Hepatocyte (in vitro differentiated cells): ENCODE results near the gene LSS. TPM values are rescaled to one million over a fixed set of nuclear protein-coding genes. Genes with fewer than 3 reads are reported as not detected.

Experiments
- DNase-seq: peaks from one replicate; pipeline ENCODE4 v3.0.0-alpha.2; 2016; ENCODE audit warnings: low spot score
- H2AFZ ChIP-seq: fragments of 200-600 bp; sonication (generic); 2 replicates; pipeline ENCODE4 v1.6.0; 2016; ENCODE audit warnings: antibody characterized with exemption, mild to moderate bottlenecking
- H3K27ac ChIP-seq: fragments of 200-600 bp; sonication (generic); 2 replicates; pipeline ENCODE4 v1.5.1; 2016; ENCODE audit warnings: mild to moderate bottlenecking
- H3K27me3 ChIP-seq: fragments of 200-600 bp; sonication (generic); 2 replicates; pipeline ENCODE4 v1.6.1; 2016
- H3K36me3 ChIP-seq: fragments of 200-600 bp; sonication (generic); replicated peaks from 2 replicates; pipeline ENCODE4 v1.5.1; 2016; ENCODE audit warnings: low read depth; ENCODE audit not compliant: insufficient read depth
- H3K4me1 ChIP-seq: fragments of 200-600 bp; sonication (generic); 2 replicates; pipeline ENCODE4 v1.5.1; 2016; ENCODE audit warnings: mild to moderate bottlenecking, moderate library complexity; ENCODE audit not compliant: insufficient read depth
- H3K4me2 ChIP-seq: fragments of 200-600 bp; sonication (generic); 2 replicates; pipeline ENCODE4 v1.6.0; 2016
- H3K4me3 ChIP-seq: fragments of 200-600 bp; sonication (generic); 2 replicates; pipeline ENCODE4 v1.5.1; 2016; ENCODE audit warnings: mild to moderate bottlenecking
- H3K79me2 ChIP-seq: fragments of 200-600 bp; sonication (generic); 2 replicates; pipeline ENCODE4 v1.6.0; 2017; ENCODE audit warnings: mild to moderate bottlenecking
- H3K9me2 ChIP-seq: fragments of 200-600 bp; sonication (generic); replicated peaks from 2 replicates; pipeline ENCODE4 v1.6.0; 2017; ENCODE audit warnings: mild to moderate bottlenecking; ENCODE audit not compliant: insufficient read depth
- H3K9me3 ChIP-seq: fragments of 200-600 bp; sonication (generic); 2 replicates; pipeline ENCODE4 v1.5.1; 2016; ENCODE audit warnings: low read depth, mild to moderate bottlenecking
- H4K20me1 ChIP-seq: fragments of 200-600 bp; sonication (generic); 2 replicates; pipeline ENCODE4 v1.6.0; 2016; ENCODE audit warnings: mild to moderate bottlenecking; ENCODE audit not compliant: insufficient read depth, poor library complexity, severe bottlenecking
- EZH2 ChIP-seq: fragments of 200-600 bp; sonication (generic); IDR thresholded peaks from 2 replicates; pipeline ENCODE4 v1.6.1; 2016; ENCODE audit warnings: antibody characterized with exemption, mild to moderate bottlenecking, borderline replicate concordance
- EZH2phosphoT487 ChIP-seq: fragments of 200-600 bp; sonication (generic); IDR thresholded peaks from one replicate; pipeline ENCODE4 v1.6.1; 2018; ENCODE audit warnings: antibody characterized with exemption, mild to moderate bottlenecking, low read depth, moderate library complexity; ENCODE audit not compliant: unreplicated experiment, severe bottlenecking
- WGBS: methylation state at CpG from one replicate; pipeline ENCODE4 v1.1.6; 2016; ENCODE audit warnings: low lambda C conversion rate; ENCODE audit errors: missing lambda C conversion rate; 5-methylcytosine and 5-hydroxymethylcytosine counted together
- polyA plus RNA-seq: library from polyadenylated mRNA; unstranded; fragments of >200 nt; fragmentation: Nextera tagmentation; extraction: Ambion mirVana; gene quantifications from 2 replicates; pipeline ENCODE4 v1.2.1, GENCODE V29; 2016
- total RNA-seq: library from RNA; depleted of rRNA; stranded (reverse); fragments of >200 nt; gene quantifications from 2 replicates; pipeline ENCODE4 v1.2.3, GENCODE V29; 2014
- TF ChIP-seq, protein P1 (sequence below): fragments of 200-600 bp; sonication (generic); IDR thresholded peaks from 2 replicates; pipeline ENCODE4 v1.5.1; 2016; ENCODE audit warnings: antibody characterized with exemption, mild to moderate bottlenecking; ENCODE audit not compliant: poor library complexity

Gene LSS
- total and polyA plus RNA-seq, 2 experiments from 2014 or later: 131 to 146 TPM

DNA sequence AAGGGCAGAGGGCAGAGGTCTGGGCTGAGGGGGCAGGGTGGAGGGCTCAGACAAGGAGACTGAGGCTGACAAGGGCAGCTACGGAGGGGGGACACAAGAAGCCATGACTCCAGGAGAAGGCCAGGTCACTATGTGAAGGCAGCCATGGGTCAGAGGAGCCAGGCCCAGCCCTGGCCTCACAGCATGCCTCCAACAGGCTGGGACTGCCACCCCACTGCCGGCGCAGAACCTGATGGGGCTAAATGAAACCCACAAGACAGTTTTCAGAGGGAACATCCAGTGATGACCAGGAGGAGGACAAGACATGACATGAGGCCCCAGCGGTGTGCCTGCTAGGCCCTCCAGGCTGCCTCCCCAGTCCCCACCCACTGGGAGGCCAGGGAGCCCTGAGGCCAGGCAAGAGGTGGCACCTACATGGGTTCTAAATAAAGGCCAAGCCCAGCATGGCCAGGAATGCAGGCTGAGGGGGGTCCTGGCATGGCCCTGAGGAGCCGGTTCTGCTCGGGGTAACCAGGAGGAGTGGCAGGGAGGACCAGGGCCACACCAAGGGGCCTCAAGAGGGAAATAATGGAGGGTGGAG is 27.3 kb upstream of the LSS start:
- WGBS: 100% methylated on average over 6 of the region's 6 CpGs
- H3K4me2 ChIP-seq: no peak overlapping the region
- no peak for TF ChIP-seq EZH2
- no peak overlapping the region for H3K4me3 ChIP-seq
- H3K79me2 ChIP-seq: no peaks in the 10 kb centered on the region
- H3K9me2 ChIP-seq: no peaks in the 10 kb centered on the region
- H3K36me3 ChIP-seq: no peaks in the 10 kb centered on the region
- no peak for DNase-seq
- H3K27me3 ChIP-seq: no peaks in the 10 kb centered on the region
- no peaks in the 10 kb centered on the region for H3K9me3 ChIP-seq
- no peaks in the 10 kb centered on the region for H4K20me1 ChIP-seq
- no peak overlapping the region for H2AFZ ChIP-seq
- H3K4me1 ChIP-seq: no peaks in the 10 kb centered on the region
- no peak overlapping the region for H3K27ac ChIP-seq

DNA sequence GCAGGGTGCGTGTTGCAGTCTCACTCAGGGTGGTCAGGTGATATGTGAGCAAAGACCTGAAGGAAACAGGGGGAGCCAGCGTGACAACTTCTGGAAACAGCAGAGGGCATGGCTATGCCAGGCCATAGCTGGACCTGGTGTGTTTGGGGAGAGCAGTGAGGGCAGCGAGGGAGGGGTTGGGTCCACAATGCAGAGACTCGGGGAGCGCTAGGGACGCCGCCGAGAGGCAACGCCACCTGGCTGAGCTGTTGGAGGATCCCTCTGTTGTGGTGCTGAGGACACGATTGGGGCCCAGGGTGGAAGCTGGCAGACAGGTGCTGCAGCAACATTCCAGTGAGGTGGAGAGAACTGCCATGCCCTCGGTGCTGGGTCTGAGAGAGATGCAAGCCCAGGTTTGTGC is 26.6 kb upstream of the LSS start:
- no peak overlapping the region for H3K27ac ChIP-seq
- no peaks in the 10 kb centered on the region for H3K79me2 ChIP-seq
- H3K4me3 ChIP-seq: no peak overlapping the region
- WGBS: 98% methylated on average over 11 of the region's 11 CpGs
- no peaks in the 10 kb centered on the region for H3K9me3 ChIP-seq
- H3K9me2 ChIP-seq: no peaks in the 10 kb centered on the region
- no peaks in the 10 kb centered on the region for H3K36me3 ChIP-seq
- H4K20me1 ChIP-seq: no peaks in the 10 kb centered on the region
- H2AFZ ChIP-seq: no peak overlapping the region
- no peak for DNase-seq
- no peaks in the 10 kb centered on the region for H3K4me1 ChIP-seq
- TF ChIP-seq EZH2phosphoT487 (no peak), EZH2 (no peak)
- TF ChIP-seq, protein P1, sequence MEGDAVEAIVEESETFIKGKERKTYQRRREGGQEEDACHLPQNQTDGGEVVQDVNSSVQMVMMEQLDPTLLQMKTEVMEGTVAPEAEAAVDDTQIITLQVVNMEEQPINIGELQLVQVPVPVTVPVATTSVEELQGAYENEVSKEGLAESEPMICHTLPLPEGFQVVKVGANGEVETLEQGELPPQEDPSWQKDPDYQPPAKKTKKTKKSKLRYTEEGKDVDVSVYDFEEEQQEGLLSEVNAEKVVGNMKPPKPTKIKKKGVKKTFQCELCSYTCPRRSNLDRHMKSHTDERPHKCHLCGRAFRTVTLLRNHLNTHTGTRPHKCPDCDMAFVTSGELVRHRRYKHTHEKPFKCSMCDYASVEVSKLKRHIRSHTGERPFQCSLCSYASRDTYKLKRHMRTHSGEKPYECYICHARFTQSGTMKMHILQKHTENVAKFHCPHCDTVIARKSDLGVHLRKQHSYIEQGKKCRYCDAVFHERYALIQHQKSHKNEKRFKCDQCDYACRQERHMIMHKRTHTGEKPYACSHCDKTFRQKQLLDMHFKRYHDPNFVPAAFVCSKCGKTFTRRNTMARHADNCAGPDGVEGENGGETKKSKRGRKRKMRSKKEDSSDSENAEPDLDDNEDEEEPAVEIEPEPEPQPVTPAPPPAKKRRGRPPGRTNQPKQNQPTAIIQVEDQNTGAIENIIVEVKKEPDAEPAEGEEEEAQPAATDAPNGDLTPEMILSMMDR: no peak
- no peak overlapping the region for H3K4me2 ChIP-seq
- H3K27me3 ChIP-seq: no peaks in the 10 kb centered on the region

DNA sequence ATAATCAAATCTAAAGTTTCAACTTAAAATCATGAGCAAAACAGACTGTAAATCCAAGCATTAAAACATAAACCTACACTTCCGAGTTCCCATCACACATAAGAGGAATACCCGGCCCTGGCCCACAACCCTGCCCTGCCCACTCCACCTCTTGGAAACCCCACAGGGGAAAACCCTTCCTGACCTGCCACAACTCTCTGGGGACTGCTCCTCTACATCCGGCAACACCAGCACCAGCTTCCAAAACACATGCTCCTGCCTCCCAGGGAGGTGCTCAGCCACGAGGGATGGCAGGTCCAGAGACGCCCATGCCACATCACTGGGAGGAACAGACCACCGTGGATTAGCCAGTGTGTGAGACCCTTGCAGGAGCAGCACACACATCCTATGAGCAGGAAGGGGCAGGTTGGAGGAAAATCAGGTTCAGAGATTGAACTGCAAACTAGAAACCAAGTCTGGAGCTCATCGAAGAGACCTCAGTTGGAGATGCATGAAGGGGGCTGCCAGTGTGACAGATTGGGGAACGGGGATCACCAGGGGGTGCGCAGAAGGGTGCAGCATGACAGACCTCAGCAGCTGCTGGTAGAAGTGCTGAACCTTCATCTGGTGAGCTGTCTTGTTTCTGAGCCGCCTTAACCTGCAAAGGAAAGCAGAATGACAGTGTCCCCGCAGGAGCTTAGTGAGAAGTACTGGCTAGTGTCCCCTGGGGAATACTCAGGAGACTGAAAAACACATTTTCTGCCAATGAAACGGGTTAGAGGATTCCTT is 25.8 kb upstream of the LSS start:
- WGBS: 96% methylated on average over 12 of the region's 12 CpGs
- no peak for TF ChIP-seq EZH2
- no peaks in the 10 kb centered on the region for H3K36me3 ChIP-seq

DNA sequence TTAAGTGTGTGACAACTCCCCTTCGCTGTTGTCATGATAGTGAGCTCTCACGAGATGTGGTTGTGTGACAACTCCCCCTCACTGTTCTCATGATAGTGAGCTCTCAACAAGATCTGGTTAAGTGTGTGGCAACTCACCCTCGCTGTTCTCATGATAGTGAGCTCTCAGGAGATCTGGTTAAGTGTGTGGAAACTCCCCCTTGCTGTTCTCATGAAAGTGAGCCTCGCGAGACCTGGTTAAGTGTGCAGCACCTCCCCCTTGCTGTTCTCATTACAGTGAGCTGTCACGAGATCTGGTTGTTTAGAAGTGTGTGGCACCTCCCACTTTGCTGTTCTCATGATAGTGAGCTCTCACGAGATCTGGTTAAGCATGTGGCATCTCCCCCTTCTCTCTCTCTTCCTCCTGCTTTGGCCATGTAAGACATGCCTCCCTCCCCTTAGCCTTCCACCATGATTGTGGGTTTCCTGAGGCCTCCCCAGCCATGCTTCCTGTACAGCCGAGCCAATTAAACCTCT is 25.1 kb upstream of the LSS start:
- Histone ChIP-seq H3K9me2 (no peaks in the 10 kb centered on the region), H3K27me3 (no peaks in the 10 kb centered on the region), H3K36me3 (no peaks in the 10 kb centered on the region), H3K79me2 (no peaks in the 10 kb centered on the region), H3K4me3 (no peak overlapping the region), H3K4me1 (no peaks in the 10 kb centered on the region), H3K9me3 (no peaks in the 10 kb centered on the region), H3K27ac (no peak overlapping the region), H3K4me2 (no peak overlapping the region), H4K20me1 (no peaks in the 10 kb centered on the region), H2AFZ (no peak overlapping the region)
- WGBS: 83% methylated on average over 8 of the region's 8 CpGs
- DNase-seq: peak; percentile 22
- TF ChIP-seq, protein P1: no peak
- no peak for TF ChIP-seq EZH2

More for the DNA sequence above, 25.8 kb upstream of the LSS start:
- no peak overlapping the region for H3K27ac ChIP-seq
- H4K20me1 ChIP-seq: no peaks in the 10 kb centered on the region
- DNase-seq: no peak
- H3K9me2 ChIP-seq: no peaks in the 10 kb centered on the region
- H2AFZ ChIP-seq: no peak overlapping the region
- H3K27me3 ChIP-seq: no peaks in the 10 kb centered on the region
- H3K4me2 ChIP-seq: no peak overlapping the region
- no peak overlapping the region for H3K4me3 ChIP-seq
- H3K79me2 ChIP-seq: no peaks in the 10 kb centered on the region
- no peaks in the 10 kb centered on the region for H3K9me3 ChIP-seq
- H3K4me1 ChIP-seq: no peaks in the 10 kb centered on the region
